GM18909 (cell line): ENCODE measurements around the gene MLIP.
"Not testable (repeated sequence)": the region's sequence is repeated elsewhere in the genome, so short reads cannot be mapped to it uniquely, and the experiment has no call there.

Experiments used
- ATAC-seq: cut with Tn5 transposase; IDR thresholded peaks from one replicate; pipeline ENCODE4 v1.9.1; 2021; ENCODE audit warnings: mild to moderate bottlenecking; ENCODE audit not compliant: unreplicated experiment, poor library complexity

The MLIP gene

GRCh38 chr6:54111341-54112045, at the start of gene MLIP:
MLIP (plus strand) TSS chr6:54111443; CDS start chr6:54111480, 37 bp downstream.
- no peak for ATAC-seq

GRCh38 chr6:54063228-54063539, 48.1 kb upstream of the MLIP start:
- ATAC-seq = no peak

GRCh38 chr6:54068694-54069093, 42.5 kb upstream of the MLIP start:
- ATAC-seq = no peak

- ATAC-seq = no peak
Observed at GRCh38 chr6:54070025-54070424, 41.2 kb upstream of the MLIP start.

- ATAC-seq = no peak
Observed at GRCh38 chr6:54071821-54072340, 39.4 kb upstream of the MLIP start.

GRCh38 chr6:54072635-54073313, 38.5 kb upstream of the MLIP start:
- no peak for ATAC-seq

GRCh38 chr6:54073487-54073886, 37.8 kb upstream of the MLIP start:
- ATAC-seq = no peak

- ATAC-seq = no peak
Observed at GRCh38 chr6:54074109-54074508, 37.1 kb upstream of the MLIP start.

GRCh38 chr6:54074578-54075195, 36.6 kb upstream of the MLIP start:
- no peak for ATAC-seq

GRCh38 chr6:54076159-54076789, 35.0 kb upstream of the MLIP start:
- ATAC-seq = no peak

- not testable (repeated sequence) for ATAC-seq
Observed at GRCh38 chr6:54081499-54081898, 29.7 kb upstream of the MLIP start.

- no peak for ATAC-seq
Observed at GRCh38 chr6:54083287-54083686, 28.0 kb upstream of the MLIP start.

- no peak for ATAC-seq
Observed at GRCh38 chr6:54084231-54084630, 27.0 kb upstream of the MLIP start.

- no peak for ATAC-seq
Observed at GRCh38 chr6:54085047-54085446, 26.2 kb upstream of the MLIP start.

GRCh38 chr6:54085541-54085940, 25.7 kb upstream of the MLIP start:
- no peak for ATAC-seq

GRCh38 chr6:54086439-54086838, 24.8 kb upstream of the MLIP start:
- no peak for ATAC-seq

GRCh38 chr6:54087721-54088120, 23.5 kb upstream of the MLIP start:
- ATAC-seq = no peak

- no peak for ATAC-seq
Observed at GRCh38 chr6:54093326-54093948, 17.8 kb upstream of the MLIP start.

GRCh38 chr6:54094293-54094692, 16.9 kb upstream of the MLIP start:
- no peak for ATAC-seq

GRCh38 chr6:54094786-54095185, 16.5 kb upstream of the MLIP start:
- ATAC-seq = no peak

- ATAC-seq = no peak
Observed at GRCh38 chr6:54095723-54096122, 15.5 kb upstream of the MLIP start.
